Measurements from ENCODE around the gene COL6A1.

COL6A1 gene

DNA sequence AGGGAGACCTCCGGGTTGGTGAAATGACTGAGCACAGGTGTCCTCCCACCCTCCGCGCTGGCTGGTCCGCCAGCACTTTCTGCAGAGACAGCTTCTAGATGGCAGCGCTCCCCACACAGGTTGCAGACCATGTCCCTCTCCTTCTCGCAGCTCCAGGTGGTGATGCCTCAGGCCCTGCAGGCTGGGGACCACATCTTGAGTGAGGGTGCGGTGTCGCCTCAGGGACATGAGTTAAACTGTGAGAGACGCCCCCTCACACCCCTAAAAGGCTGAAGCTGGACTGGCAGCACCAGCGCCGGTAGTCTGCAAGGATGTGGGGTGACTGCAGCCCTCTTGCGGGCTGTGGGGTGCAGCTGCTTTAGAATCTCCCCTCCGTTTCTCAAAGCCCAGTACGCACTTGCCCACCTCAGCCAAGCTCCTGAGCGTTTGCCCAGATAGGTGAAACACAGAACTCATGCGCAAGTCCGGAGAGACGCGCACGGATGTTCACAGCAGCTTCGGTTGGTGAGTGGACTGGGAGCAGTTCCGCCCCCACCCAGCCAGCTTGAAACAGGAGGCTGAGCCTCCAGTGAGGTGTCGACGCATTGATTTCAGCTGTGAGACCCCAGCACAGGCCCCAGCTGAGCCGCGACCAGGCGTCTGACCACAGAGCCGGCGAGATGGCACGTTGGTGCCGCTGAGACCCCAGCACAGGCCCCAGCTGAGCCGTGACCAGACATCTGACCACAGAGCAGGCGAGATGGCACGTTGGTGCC is 28.6 kb downstream of the COL6A1 start:
- no peak for TF ChIP-seq EZH2phosphoT487 (IDR thresholded peaks at IDR 0.05; ENCODE audit: low read depth)
- TF ChIP-seq, protein P1, sequence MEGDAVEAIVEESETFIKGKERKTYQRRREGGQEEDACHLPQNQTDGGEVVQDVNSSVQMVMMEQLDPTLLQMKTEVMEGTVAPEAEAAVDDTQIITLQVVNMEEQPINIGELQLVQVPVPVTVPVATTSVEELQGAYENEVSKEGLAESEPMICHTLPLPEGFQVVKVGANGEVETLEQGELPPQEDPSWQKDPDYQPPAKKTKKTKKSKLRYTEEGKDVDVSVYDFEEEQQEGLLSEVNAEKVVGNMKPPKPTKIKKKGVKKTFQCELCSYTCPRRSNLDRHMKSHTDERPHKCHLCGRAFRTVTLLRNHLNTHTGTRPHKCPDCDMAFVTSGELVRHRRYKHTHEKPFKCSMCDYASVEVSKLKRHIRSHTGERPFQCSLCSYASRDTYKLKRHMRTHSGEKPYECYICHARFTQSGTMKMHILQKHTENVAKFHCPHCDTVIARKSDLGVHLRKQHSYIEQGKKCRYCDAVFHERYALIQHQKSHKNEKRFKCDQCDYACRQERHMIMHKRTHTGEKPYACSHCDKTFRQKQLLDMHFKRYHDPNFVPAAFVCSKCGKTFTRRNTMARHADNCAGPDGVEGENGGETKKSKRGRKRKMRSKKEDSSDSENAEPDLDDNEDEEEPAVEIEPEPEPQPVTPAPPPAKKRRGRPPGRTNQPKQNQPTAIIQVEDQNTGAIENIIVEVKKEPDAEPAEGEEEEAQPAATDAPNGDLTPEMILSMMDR (IDR thresholded peaks at IDR 0.05; ENCODE audit: low read depth, low read length), result no peak
- no peak overlapping the region for H2AFZ ChIP-seq (ENCODE audit: low read depth, low read length)
- H3K4me3 ChIP-seq (ENCODE audit: low read length), result no peak overlapping the region
- H3K79me2 ChIP-seq (ENCODE audit: low read length), result no peaks in the 10 kb centered on the region
- no peaks in the 10 kb centered on the region for H3K27me3 ChIP-seq (ENCODE audit: low read depth, low read length)
- H3K27ac ChIP-seq (ENCODE audit: low read length), result no peak overlapping the region
- no peaks in the 10 kb centered on the region for H4K20me1 ChIP-seq (ENCODE audit: insufficient read depth, low read length)
- no peak overlapping the region for H3K4me2 ChIP-seq (ENCODE audit: low read length)
- no peaks in the 10 kb centered on the region for H3K4me1 ChIP-seq (ENCODE audit: low read length)
- H3K9me3 ChIP-seq (ENCODE audit: insufficient read depth, low read length), result no peaks in the 10 kb centered on the region
- no peaks in the 10 kb centered on the region for H3K36me3 ChIP-seq (replicated peaks; ENCODE audit: low read depth, low read length)
- no peak overlapping the region for H3K9ac ChIP-seq (ENCODE audit: low read length)

DNA sequence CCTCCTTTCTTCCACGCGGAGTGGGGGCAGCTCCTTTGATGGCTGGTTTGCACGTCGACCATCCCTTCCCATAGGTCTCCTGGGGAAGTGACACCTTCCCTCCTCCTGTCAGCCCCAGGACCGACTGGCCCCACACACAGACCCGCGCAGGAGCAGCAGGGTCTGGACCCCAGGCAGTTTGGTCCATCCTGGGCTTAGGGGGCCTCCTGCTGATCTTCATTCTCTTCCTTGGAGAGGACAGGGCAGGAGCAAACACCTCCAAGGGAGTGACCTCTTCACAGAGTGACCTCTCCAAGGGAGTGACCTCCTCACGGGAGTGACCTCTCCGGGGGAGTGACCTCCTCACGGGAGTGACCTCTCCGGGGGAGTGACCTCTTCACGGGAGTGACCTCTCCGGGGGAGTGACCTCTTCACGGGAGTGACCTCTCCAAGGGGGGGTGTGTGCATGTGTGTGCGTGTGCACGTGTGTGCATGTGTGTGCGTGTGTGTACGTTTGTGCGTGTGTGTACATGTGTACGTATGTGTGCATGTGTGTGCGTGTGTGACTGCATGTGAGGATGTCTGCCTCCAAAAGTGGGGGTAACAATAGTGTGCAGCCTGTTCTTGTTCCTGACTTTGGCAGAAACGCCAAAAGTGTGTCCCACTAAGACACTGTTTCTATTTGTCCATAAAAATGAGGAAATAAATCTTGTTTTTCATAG is 29.8 kb downstream of the COL6A1 start:
- Histone ChIP-seq H4K20me1 (ENCODE audit: insufficient read depth, low read length) (no peaks in the 10 kb centered on the region), H3K79me2 (ENCODE audit: low read length) (no peaks in the 10 kb centered on the region), H3K4me2 (ENCODE audit: low read length) (no peak overlapping the region), H2AFZ (ENCODE audit: low read depth, low read length) (no peak overlapping the region), H3K36me3 (replicated peaks; ENCODE audit: low read depth, low read length) (no peaks in the 10 kb centered on the region), H3K27me3 (ENCODE audit: low read depth, low read length) (no peaks in the 10 kb centered on the region), H3K4me3 (ENCODE audit: low read length) (no peak overlapping the region), H3K9ac (ENCODE audit: low read length) (no peak overlapping the region), H3K4me1 (ENCODE audit: low read length) (no peaks in the 10 kb centered on the region), H3K27ac (ENCODE audit: low read length) (no peak overlapping the region), H3K9me3 (ENCODE audit: insufficient read depth, low read length) (no peaks in the 10 kb centered on the region)
- no peak for TF ChIP-seq EZH2phosphoT487 (IDR thresholded peaks at IDR 0.05; ENCODE audit: low read depth)
- TF ChIP-seq, protein P1 (IDR thresholded peaks at IDR 0.05; ENCODE audit: low read depth, low read length), result no peak

DNA sequence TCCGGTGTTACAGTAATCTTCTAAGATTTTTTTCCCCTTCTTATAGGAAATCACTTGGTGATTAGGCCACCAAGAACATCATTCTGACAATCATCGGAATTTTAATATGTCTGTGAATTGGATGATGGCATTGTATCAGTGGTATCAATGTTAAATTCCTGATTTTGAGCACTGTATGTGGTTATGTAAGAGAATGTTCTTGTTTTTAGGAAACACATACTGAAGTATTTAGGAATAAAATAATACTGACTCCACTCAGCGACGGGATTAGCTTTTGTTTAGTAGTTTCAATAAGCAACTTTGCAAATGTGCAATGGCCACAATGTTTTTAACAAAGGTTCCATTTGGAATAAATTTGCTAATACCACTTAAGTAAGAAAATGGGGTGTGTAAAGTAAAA is 30.6 kb downstream of the COL6A1 start:
- H3K36me3 ChIP-seq (replicated peaks; ENCODE audit: low read depth, low read length), result no peaks in the 10 kb centered on the region
- H2AFZ ChIP-seq (ENCODE audit: low read depth, low read length), result no peak overlapping the region
- H4K20me1 ChIP-seq (ENCODE audit: insufficient read depth, low read length), result no peaks in the 10 kb centered on the region
- no peak overlapping the region for H3K4me2 ChIP-seq (ENCODE audit: low read length)
- H3K9ac ChIP-seq (ENCODE audit: low read length), result no peak overlapping the region
- no peak for TF ChIP-seq EZH2phosphoT487 (IDR thresholded peaks at IDR 0.05; ENCODE audit: low read depth)
- TF ChIP-seq, protein P1 (IDR thresholded peaks at IDR 0.05; ENCODE audit: low read depth, low read length), result no peak
- H3K4me3 ChIP-seq (ENCODE audit: low read length), result no peak overlapping the region
- H3K9me3 ChIP-seq (ENCODE audit: insufficient read depth, low read length), result no peaks in the 10 kb centered on the region
- H3K4me1 ChIP-seq (ENCODE audit: low read length), result no peaks in the 10 kb centered on the region
- H3K27me3 ChIP-seq (ENCODE audit: low read depth, low read length), result no peaks in the 10 kb centered on the region
- H3K79me2 ChIP-seq (ENCODE audit: low read length), result no peaks in the 10 kb centered on the region
- H3K27ac ChIP-seq (ENCODE audit: low read length), result no peak overlapping the region

DNA sequence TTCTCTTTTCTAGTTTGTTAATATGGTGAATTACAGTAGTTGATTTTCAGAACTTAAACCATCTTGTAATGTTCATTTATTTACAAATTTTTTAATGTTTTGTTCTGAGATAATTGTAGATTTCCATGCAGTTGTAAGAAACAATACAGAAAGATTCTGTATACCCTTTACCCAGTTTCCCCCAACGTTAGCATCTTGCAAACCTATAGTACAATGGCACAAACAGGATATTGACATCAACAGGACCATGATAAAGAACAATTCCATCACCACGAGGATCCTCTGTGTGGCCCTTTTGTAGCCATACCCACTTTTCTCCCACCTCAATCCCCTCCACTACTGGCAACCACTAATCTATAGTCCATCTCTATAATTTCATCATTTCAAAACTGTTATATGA is 33.3 kb downstream of the COL6A1 start:
- no peaks in the 10 kb centered on the region for H3K27me3 ChIP-seq (ENCODE audit: low read depth, low read length)
- H3K4me2 ChIP-seq (ENCODE audit: low read length), result no peak overlapping the region
- no peak for TF ChIP-seq EZH2phosphoT487 (IDR thresholded peaks at IDR 0.05; ENCODE audit: low read depth)
- TF ChIP-seq, protein P1 (IDR thresholded peaks at IDR 0.05; ENCODE audit: low read depth, low read length), result no peak
- H3K4me3 ChIP-seq (ENCODE audit: low read length), result no peak overlapping the region
- H3K9me3 ChIP-seq (ENCODE audit: insufficient read depth, low read length), result no peaks in the 10 kb centered on the region
- no peaks in the 10 kb centered on the region for H3K4me1 ChIP-seq (ENCODE audit: low read length)
- no peaks in the 10 kb centered on the region for H3K36me3 ChIP-seq (replicated peaks; ENCODE audit: low read depth, low read length)
- no peak overlapping the region for H3K9ac ChIP-seq (ENCODE audit: low read length)
- no peak overlapping the region for H2AFZ ChIP-seq (ENCODE audit: low read depth, low read length)
- no peaks in the 10 kb centered on the region for H4K20me1 ChIP-seq (ENCODE audit: insufficient read depth, low read length)
- H3K27ac ChIP-seq (ENCODE audit: low read length), result no peak overlapping the region
- H3K79me2 ChIP-seq (ENCODE audit: low read length), result no peaks in the 10 kb centered on the region

Data from OCI-LY3 (cell line).